Skin of body (tissue), 2 donors: ENCODE data around the gene ZYX. TPM values are rescaled to one million over a fixed set of nuclear protein-coding genes. Genes with fewer than 3 reads are reported as not detected.

Experiments
- DNase-seq: peaks from one replicate; lab custom pipeline; 2025; lab: John Stamatoyannopoulos, UW
- total RNA-seq: library from RNA; depleted of rRNA; stranded (reverse); fragments of >200 nt; gene quantifications from one replicate; pipeline ENCODE4 v1.2.3, GENCODE V29; 2014

Gene ZYX, protein sequence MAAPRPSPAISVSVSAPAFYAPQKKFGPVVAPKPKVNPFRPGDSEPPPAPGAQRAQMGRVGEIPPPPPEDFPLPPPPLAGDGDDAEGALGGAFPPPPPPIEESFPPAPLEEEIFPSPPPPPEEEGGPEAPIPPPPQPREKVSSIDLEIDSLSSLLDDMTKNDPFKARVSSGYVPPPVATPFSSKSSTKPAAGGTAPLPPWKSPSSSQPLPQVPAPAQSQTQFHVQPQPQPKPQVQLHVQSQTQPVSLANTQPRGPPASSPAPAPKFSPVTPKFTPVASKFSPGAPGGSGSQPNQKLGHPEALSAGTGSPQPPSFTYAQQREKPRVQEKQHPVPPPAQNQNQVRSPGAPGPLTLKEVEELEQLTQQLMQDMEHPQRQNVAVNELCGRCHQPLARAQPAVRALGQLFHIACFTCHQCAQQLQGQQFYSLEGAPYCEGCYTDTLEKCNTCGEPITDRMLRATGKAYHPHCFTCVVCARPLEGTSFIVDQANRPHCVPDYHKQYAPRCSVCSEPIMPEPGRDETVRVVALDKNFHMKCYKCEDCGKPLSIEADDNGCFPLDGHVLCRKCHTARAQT
- 27.1 TPM for total RNA-seq

DNA sequence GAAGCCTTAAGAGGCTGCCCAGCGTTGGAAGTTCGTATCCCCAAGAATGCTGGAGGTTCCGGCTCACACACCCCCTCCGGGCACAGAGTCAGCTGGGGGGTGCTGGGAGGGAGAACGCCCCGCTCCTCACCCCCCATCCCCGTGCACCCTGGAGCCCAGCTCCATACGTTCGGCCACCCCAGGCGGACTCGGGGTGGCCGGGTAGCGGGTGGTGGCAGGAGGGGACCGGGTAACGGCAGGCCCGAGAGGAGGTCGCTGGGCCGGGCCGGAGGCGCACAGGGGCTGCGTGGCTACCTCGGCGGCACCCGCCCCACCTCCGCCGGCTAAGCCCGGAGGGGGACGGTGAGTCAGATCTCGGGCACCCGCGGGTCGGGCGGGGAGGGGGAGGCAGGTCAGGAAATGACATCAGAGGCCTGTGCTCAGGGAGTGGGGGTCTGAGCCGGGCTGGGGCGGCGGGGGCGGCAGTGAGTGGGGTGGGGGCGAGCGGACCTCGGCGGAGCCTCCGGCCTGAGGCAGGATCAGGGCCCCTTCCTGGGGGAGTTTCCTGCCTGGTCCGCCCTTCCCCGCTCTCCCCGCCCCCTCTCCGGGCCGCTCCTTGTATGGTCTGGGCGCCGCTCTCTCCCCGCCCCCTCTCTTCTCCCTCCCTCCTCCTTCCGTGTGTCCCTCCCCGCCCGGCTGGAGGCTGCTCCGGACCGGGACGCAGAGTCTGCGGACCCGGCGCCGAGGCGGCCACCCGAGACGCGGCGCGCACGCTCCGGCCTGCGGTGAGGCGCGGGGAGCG, at the start of gene ZYX:
Gene ZYX (plus strand): TSS at position 700 of the 781 bp plus-strand sequence. CDS start 227 bp downstream, outside the sequence.
- DNase-seq, result peak; percentile 93

DNA sequence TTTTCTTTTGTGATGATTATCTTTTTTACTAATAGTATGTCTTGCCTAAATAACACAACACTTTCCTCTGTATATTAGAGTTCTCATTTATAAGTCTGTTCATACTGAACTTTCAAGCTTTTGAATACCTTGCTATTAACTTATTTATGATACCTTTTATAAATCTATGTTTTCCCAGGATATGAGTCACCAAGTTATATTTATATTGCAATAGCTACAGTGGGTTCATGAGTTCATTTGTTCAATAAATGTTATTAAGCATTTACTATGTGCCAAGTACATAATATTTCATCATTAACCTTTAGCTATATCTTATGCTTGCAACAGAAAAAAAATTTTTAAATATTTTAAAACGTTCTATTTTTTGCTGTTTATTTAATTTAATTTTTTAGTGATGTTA, 46.9 kb upstream of the ZYX start:
- no peak for DNase-seq

DNA sequence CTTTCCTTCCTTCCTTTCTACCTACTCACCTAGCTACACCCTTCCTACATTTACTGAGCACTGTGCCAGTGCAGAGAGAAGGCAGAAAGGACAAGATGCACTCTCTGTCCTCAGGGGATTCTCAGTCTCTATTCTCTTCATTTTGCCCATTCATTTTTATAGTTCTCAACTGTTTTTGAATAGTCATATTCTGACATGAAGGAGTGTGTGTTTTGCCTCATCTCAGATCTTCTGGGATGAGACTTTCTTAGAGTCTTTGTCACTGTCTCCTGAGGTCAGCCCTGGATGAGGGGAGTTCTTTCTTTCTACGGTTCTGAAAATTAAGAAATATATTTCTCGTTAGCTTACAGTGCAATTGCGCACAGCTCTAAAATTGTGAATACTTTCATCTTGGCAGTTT, 43.9 kb upstream of the ZYX start:
- no peak for DNase-seq

DNA sequence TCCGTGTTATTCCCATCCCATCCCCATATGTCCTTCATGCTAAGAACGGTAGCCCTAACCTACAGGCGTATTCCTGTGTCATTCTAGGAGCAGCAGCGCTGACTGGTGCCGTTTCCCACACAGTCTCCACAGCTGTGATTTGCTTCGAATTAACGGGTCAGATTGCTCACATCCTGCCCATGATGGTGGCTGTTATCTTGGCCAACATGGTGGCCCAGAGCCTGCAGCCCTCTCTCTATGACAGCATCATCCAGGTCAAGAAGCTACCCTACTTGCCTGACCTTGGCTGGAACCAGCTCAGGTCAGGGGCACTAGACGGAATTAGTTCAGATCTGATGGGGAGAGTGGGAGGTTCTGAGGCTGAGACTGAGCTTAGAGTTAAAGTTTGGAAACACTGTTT, 39.3 kb upstream of the ZYX start:
- no peak for DNase-seq

DNA sequence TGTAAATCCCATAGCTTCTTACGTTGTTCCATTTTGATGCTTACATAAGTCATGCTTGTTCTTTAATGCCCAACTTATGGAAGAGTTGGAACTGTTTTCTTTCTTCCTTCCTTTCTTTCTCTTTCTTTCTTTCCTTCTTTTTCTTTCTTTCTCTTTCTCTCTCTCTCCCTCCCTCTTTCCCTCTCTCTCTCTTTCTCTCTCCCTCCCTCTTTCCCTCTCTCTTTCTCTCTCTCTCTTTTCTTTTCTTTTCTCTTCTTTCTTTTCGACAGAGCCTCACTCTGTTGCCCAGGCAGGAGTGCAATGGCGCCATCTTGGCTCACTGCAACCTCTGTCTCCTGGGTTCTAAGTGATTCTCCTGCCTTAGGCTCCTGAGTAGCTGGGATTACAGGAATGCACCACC, 37.5 kb upstream of the ZYX start:
- DNase-seq, result no peak

DNA sequence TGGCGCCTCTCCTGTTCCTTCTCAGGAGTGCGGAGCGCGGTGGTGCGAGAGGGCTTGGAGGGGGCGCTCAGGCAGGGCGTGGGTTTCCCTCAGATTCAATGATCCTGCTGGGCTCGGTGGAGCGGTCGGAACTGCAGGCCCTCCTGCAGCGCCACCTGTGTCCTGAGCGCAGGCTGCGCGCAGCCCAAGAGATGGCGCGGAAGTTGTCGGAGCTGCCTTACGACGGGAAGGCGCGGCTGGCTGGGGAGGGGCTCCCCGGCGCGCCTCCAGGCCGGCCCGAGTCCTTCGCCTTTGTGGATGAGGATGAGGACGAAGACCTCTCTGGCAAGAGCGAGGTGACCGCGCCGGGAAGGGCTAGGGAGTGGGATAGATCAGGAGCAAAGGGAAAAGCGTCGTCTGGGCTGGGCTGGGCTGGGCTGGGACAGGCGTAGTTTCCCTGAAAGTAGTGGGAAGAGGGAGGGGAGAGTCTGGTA, 35.7 kb upstream of the ZYX start:
- DNase-seq, result no peak

DNA sequence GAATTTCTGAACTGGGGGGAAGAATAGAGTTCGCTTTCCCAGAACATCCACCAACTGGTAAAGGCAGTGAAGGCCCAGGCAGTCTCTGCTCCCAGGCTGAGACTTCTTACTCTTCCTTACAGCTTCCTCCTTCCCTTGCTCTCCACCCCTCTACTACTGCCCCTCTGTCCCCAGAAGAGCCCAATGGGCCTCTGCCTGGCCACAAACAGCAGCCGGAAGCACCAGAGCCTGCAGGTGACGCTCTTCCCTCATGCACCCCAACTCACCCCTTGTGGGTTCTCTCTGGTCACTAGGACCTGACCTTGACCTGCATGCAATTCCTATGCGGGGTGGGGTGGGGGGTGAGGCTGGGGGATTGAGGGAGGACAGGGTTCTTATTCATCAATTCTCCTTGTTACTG, 35.1 kb upstream of the ZYX start:
- DNase-seq, result no peak

DNA sequence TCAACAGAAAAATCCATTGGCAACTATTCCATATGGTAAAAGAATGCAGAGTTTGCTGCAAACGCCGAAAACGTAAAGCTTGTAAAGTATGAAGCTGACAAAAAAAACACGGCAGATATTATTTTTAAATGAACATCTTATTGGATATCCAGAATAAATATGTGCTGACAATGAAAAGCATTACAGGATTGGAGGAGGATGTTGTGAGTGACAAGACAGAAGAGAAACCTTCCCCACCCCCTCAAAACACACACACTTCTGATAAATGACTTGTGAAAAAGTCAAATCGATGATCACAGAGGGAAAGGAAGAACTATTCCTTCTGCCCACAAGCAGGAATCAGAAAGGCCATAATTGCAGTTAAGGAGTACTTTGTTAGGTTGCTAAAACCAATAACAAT, 33.2 kb upstream of the ZYX start:
- DNase-seq, result no peak

DNA sequence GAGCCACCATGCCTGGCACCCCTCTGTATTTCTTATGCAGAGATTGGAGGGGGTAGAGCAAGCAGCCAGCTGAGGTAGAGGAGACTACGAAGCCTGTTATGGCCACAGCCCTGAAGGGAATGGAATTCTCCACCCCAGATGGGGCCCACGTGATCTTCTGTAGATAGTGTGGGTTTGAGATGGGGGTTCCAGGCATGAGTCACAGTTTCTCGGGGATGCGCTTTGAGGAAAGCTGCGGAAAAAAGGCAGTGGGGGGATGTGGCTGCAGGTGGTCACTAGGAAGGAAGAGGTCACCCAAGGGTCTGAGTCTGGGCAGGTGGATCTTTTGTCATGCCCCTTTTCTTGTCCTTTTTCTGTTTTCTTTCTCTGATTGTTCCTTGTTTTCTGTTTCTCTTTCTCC, 30.1 kb upstream of the ZYX start:
- no peak for DNase-seq

DNA sequence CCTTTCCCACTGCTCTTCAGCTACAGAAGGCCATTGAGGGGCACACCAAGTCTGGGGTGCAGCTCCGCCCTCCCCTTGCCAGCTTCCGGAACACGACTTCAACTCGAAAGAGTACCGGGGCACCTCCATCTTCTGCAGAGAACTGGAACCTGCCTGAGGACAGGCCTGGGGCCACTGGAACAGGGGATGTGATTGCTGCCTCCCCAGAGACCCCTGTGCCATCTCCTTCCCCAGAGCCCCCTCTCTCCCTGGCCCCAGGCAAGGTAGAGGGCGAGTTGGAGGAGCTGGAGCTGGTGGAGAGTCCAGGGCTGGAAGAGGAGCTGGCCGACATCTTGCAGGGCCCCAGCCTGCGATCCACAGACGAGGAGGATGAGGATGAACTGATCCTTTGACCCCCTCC, 29.6 kb upstream of the ZYX start:
- no peak for DNase-seq

DNA sequence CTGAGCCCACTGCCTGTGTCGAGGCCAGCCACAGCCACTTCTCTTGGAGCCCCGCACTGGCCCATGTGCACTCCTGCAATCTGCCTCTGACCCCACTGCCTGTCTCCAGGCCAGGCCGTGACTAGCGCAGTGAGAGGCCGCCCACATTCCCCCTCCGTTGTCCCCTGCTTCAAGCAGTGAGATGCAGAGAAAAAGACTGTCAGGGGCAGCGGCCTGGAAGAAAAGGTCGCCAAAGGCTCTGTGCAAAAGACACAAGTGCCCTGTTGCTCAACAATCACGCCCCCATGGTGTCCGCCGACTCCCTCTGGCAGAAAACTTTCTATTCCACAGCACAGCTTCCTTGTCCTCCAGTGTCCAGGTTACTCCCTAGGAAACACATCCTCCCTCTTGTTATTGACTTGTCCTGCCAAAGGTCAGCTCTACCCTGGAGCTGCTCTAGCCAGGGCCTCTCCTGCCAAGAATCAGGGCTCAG, 28.6 kb upstream of the ZYX start:
- DNase-seq, result no peak

DNA sequence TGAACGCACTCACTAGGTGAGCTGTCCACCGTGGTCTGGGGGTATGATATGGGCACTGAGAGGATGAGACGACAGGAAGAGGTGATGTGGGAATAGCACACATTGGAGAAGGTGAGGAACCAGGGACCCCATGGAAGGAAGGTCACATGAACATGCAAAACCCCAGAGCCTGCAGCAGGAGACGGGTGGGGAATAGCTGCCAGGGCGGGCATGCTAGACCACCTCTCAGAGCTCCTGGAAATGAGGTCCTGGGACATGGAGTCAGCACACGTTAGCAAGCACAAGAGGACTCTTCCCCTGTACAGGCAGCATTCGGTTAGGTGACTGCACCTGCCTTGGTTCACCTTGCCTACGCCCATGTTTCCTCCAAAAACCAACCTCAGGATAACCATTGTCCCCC, 26.8 kb upstream of the ZYX start:
- DNase-seq, result no peak

DNA sequence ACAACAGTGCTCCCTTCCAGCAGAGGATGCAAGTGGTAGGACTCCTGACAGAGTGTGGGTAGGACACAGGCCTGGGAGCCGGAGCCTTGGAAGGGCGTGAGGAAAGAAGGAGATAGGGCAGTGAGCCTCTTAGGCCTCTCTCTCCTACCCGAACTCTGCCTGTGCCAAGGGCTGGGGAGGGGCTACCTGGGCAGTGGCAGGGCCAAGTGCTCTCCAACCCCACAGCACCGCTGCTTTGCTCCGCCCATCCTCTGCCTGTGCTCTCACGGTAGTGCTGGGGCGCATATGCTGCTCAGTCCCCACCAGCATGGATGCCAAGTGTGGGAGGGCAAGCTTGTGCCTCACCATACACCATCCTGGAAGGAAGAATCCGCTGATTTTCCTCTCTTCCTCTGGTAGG, 26.2 kb upstream of the ZYX start:
- no peak for DNase-seq

DNA sequence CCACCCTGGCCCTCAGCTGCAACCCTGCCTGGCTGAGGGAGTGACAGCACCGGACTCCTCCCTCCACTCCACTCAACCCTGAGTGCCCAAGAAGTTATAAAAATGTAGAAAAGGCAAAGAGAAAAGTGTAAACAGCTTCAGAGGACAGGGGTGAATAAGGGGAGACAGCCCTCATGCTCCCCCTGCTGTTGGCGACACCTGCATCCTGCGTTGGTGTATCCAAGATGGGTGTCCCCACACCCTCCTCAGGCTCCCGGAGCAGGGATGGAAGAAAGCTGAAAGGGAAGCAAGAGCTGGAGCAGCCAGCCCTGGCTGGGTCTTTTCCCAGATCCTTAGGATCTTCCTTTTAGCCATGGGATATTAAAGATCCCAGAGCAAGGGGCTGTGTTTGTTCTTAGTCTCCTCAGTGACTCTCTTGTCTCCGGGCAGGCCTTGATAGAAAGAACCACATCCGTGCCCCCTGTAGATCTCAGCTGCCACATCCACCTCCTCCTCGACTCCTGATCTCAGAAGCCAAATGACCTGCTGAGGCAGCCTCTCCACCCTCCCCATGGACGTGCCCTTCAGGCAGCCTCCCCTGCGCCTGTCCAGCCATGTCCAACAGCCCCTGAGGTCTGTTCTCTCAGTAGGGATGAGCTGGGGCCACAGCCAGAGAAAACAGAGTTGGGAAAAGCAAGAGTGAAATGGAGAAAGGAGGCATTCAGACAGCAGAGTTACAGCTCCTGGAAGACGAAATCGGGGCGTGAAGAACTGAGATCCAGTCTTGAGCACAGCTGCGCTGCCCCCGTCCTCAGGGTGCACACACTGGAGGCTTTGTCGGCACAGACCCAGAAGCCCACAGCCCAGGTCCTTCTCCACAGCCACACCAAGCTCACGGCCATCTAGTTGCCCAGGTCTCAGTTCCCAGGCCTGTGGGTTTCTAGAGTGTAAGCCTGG, 25.4 kb upstream of the ZYX start:
- DNase-seq, result no peak

DNA sequence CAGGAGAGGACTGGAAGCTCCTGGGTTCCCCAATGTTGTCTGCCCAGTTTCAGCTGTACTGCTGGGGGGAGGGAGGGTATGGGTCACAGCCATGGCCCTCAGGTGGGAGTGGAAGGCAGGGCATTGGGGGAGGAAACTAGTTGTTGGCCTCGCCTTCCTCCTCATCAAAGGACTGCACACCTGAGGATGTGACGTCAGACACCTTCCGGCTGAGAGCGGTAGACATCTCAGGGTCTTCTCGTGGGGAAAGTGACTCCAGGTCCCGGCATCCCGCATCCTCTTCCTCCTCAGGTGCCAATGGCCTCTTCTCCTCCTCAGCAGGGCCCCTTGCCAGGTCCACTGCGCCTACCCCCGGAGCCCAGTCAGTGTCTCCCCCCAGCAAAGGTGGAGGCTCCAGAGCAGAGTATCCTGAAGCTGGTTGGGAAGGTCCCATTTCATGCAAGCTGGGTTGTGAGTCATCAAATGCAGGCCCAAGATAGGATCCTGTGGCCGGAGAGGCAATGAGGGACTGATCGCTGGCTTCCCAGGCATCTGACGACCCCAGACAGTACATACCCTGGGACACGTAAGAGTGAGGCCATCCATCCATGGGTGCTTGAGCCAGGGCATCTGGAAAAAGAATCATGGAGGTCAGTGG, 24.6 kb upstream of the ZYX start:
- DNase-seq, result no peak

DNA sequence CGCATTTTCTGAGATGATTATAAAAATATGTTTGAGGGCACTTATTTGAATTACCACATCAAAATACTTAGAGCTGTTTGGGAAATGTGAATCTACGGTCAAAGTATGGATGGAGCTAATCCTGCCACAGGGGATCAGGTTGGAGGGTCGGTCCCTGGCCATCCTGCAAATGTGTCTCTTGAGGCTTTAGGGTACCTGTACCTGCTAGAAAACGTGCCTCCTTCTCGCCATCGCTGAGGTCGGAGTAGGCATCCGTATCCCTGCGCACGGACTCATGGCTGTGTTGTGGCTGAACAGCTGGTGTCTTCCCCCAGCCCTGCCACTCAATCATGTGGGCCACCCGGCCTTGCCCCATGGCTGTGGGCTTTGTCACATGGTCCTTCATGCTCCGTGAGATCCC, 22.5 kb upstream of the ZYX start:
- DNase-seq, result no peak

DNA sequence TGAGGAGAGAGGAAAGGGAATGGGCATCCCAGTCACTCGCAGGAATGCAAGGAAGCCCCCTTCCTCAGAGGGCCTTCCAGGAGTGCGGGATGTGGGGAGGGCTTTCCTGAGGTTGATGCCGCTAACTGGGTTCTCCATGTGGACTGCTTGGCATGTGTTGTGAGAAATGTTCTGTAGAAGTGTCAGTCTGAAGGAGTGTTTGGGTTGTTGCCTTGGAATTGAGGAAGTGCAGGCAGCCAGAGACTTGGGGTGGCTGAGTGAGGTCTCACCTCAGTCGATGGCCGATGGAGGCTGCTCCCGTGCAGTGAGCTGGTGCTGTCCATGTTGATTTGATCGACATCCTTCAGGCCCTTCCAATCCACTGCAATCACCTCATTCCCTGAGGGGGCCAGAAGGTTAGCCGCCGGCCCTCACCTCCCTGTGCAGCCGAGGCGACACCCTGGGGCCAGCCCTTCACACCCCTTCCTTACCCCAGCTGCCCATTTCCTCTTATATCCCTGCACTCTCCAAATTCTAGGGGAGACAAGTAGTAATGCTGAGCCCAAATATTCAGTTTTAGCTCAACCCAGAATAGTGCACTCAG, 21.3 kb upstream of the ZYX start:
- DNase-seq, result no peak

DNA sequence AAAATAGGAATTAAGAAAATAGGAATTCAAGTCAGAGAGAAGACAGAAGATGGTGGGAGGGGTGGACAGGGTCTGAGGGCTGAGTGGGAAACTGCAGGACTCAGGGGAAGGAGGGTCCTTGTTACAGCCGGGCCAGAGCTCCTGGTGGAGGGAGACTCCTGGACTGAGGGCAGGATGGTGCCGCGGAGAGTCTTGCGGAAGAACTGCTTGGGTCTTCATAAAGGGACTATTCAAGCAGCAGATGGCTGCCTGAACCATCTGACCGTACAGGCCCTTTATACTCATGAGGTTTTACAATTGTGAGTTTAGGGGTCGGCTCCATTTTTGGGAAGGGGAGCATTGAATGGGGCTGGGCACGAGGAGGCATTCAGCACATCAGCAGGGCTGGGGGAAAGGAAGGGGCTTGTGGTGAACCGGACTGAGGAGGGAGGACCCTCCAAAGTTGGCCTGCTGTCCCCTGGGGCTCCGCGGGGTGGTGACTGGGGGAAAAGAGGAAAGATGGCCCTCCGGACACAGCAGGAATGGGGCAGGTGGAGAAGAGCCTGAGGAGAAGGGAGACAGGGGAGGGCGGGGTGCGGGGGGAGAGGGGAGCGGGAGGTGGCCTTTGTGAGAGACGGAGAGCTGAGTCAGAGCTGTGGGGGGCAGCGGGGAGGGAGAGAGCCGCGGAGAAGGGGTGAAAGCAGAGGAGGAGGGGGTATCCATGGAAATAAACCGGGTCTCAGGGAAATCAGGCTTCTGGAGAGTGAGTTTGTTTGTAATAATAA, 20.2 kb upstream of the ZYX start:
- DNase-seq, result no peak

DNA sequence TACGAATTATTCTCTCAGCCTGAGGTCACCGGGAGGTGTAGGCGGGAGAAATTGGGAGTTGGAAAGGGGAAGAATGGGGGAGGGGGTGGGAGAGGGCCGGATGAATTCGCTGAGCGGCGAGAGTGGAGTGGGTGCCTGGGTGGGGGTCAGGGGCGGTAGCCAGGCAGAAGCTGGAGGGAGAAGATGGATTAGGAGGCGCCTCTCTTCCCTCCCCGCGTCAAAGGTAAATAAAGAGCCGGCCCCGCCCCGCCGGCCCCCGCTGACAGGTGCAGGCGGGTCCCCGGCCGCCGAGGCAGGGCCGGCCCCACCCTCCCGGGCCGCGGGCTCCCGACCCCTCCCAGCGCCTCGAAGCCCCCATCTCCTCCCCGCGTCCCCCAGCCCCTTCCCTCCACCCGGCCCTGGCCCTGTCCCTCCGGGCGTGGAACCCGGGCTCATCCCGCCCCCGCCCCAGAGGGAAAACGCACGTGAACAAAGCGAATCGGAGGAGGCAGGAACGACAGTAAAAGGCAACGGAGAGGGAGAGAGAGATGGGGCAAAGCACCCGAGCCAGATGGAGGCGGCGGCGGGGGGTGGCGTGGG, 19.5 kb upstream of the ZYX start:
- no peak for DNase-seq
